NCI-H2081 (cell line): ENCODE results near the gene ZNF423.

Experiments
- DNase-seq, 2 experiments: peaks; one replicate each; lab custom pipeline; 2025; lab: John Stamatoyannopoulos, UW

The ZNF423 gene

DNA sequence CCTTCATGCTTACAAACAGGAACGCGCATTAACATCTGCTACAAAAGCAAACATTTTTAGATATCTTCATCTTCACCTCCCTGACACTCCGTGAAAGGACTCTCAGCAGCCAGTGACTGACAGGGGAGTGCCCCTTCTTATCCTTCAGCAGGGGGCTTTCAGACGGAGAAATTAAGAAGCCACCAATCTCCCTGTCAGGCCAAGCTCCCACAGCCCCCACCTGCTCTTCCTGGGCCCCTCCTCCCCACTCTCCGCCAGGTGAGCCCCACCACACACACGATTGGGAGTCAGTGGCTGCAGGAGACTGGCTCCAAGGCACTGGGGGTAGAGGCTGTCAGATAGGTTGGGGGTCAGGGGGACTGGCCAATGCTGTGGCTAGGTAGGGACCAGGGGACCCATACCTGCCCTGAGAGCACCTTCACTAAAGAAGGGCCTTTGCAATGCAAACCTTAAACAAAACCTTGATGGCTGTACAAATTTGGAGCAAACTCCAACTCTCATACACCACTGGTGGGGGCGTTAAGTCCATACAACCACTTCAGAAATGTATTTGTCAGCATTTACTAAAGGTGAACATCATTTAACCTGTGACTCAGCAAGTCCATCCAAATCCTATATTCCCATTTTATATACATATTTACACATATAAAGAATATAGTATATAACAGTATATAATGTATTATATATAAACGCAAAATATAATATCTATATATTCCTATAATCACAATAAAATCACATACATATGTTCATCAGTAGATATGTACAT is 232.2 kb downstream of the ZNF423 start:
- no peak for DNase-seq

DNA sequence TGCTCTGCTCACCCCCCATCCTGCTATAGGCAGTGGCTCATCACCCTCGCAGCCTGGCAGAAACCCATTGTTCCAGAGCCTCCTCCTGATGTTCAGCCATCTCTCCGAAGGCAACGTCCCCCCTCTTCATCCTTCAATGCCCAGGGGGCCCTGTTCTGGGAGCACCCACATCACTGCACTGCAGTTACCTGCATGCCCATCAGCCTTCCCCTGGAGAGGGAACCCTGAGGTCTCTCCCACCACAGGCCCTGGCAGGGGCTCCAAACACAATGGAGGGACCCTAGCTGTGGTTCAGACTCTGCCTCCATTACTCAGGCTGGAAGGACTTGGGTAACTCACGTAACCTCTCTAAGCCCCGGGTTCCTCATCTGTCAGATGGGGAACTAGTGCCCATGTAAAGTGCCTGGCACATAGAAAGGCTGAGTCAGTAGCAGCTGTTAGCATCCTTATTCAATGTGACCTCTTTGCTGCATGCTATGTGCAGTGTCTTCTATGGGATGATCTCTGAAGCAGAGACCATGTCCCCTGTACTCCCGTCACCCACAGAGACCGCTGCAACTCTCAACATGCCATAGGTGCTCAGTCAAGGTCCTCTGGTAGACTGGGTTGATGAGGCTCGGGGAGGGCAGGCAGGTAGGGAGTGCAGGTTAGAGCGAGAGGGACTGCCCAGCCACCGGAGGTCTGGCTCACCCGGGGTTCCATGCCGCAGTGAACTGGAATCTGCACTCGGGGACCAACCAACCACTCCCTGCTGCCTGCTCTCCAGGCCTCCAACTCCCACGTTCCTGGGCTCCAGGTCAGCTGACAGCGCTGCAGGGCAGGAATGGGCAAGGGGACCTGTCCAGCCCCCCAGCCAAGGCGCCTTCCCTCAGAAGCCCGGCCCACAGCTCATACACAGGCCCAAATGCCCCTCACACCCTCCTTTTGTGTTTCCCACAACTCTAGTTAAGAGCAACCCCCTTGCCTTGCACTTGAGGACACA is 233.2 kb downstream of the ZNF423 start:
- DNase-seq = no peak

DNA sequence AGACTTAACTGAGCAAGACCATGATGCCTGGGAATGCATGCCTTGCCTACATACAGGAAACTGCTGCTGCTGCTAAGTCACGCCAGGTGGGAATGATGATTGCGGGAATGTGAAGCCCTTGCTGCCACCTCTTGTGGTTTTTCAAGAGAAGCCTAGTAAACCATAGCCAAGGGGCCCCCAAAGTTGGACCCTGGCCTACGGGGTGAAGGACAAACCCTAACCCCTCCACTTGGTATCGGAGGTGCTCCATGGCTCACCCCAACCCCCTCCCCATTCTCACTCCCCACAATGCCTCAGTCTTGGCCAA is 233.9 kb downstream of the ZNF423 start:
- DNase-seq = no peak

DNA sequence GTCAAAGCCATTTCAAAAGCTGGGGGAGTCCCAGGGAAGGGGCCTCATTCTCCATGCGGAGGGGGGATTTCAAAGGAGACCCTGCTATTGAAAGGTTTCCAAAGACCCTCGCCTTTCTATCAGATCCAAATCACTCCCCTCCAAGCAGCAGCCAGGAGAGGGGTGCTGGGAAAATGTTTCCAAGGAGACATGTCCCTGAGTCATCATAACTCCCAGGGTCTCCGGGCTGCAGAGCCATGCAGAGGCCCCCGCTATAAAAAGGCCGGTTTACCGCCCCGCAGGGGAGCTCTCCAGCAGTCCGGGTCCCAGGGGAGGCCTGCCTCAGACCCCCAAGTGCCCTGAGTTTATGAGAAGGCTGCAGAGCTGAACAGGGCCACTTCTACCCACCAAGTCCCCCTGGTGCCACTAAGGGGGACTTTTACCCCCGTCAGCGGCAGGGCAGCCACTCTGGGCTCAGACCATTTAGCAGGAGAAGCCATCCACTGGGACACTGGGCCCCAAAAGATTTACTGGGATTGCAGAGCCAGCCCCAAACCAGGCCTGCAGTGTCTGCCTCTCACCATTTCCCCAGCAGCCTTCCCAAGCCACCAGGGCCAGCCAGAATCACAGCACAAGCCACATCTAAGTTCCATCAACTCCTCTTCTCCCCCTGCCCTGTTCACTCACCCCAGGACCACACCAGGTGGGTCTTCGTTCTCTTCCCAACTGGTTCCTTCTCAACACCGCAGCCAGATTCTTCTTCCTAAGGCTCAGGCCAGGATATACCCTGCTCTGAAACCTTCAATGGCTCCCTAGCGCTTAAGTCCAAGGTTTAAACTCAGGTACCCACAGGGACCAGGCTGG is 234.4 kb downstream of the ZNF423 start:
- no peak for DNase-seq

DNA sequence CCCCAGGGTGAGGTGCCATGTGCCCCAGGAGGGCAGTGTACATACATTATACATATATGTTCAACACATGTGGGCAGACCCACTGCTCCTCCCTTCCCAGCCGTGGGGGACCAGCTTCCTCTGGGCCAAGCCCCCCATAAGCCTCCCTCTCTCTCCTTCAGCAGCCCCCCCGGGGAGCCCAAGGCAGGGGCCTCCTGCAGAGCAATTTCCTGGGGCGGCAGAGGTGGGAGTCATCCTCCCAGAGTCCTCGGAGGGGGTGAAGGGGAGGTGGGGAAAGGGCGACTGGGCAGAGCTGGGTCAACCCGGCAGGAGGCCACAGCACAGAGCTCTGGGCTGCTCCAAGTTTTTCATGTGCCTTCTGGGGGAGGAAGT is 235.1 kb downstream of the ZNF423 start:
- no peak for DNase-seq

DNA sequence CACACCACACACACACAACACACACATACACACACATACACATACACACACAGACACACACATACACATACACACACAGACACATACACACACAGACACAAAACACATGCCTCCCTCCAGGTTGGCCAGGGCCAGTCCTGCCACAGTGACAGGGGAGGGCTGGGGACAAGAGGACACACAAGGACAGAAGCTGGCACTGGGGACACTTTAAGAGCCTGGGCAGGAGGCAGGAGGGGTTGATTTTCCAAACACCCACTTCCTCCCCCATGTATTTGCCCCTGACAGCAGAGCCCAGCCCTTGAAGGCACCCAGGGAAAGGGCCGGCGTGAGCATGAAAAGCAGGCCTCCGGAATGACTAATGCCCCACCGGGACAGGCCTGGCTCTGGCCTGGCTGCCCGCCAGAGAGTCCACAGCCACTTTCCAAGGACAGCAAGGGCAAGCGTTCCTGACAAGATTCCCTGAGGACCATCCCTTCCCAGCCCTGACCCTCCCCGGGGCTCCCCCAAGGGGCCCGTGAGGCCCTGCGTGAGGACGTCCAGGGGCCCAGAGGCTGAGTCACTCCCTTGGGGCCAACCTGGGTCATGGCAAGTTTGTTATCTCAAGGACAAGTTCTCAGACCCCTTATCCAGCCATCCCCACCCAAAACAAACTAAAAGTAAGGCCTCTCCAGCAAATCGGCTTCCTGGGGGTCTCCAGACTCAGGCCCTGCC is 235.6 kb downstream of the ZNF423 start:
- no peak for DNase-seq

DNA sequence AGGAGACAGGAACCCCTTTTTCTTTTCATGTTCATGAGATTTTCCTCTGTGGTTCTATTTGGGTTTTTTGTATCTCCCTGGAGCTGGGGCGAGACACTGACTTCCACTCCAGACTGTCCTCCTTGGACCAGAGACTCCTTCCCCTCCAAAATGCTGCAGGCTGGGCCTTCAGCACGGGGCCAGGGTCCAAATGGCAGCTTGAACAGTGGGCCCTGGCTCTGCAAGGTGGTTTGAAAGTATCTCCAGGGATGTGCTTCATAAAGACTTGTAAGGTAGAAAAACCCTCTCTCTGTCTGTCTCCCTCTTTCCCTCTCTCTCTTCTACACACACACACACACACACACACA is 236.1 kb downstream of the ZNF423 start:
- DNase-seq = no peak

DNA sequence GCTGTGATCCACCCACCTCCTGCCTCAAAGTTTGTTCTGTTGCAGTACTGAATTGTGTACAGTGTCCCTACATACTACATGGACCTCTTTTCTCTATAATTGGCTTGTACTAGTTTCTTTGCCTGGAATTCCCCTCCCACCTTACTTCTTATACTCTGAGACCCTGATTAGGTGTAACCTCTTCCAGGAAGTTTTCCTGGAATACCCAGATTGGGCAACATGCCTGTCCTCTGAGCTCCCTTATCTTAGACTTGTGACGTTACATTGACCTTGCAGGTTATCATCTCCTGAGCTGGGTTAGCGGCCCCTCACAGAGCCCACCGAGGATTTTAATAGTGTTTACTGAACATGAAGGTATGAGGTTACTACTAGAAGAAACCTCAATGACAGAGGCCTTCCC is 237.0 kb downstream of the ZNF423 start:
- DNase-seq = no peak

DNA sequence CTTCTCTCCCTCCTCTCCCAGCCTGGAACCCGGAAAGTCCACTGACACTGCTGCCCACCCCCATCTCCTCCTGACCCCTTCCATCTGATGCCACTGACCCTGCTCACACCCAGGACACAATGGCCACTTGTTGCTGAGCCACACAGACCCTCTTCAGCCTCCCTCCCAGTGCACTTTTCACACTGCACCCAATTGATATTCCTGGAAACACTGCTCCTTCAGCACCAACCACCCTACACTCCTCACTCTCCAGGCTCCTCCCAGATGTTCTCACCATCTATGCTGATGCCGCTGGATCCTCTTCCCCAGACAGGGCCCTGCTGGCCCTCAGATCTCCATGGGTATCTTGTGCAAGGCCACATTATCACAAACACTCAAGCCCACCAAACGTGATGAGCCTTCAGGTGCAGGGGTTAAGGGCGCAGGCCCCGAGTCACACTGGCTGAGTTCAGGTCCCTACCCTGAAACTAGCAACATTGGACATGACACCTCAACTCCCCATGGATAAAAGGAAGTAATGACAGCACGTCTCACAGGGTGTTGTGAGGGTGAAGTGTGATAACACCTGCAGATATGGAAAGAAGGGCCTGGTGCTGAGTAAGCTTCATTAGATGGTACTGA is 238.1 kb downstream of the ZNF423 start:
- no peak for DNase-seq

DNA sequence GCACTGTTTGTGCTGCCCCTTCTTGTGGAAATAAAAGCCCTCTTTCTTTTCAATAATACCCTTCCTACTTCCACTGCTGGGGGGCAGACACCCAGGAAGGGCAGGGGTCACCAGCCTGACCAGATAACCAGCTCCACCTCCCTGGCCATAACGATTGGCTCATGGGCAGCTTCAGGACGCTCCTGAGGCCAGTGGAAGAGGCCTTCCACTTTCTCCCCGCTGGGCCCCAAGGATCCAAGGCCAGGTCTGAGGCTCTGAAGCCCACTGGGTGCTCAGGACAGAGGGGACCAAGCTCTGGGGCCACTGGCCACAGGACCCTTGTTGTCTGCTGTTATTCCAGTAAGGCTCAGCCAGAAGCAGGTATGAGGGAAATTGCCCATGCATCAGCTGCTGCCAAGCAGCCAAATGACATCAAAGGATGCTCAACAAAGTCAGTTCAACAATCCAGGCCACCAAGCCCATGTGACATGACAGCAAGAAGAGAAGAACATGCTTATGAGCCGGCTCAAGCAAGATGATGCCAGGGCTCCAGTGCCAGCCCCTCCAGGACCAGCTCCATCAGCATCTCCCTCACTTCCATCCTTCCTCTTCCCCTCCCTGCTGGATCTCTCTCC is 238.8 kb downstream of the ZNF423 start:
- no peak for DNase-seq

DNA sequence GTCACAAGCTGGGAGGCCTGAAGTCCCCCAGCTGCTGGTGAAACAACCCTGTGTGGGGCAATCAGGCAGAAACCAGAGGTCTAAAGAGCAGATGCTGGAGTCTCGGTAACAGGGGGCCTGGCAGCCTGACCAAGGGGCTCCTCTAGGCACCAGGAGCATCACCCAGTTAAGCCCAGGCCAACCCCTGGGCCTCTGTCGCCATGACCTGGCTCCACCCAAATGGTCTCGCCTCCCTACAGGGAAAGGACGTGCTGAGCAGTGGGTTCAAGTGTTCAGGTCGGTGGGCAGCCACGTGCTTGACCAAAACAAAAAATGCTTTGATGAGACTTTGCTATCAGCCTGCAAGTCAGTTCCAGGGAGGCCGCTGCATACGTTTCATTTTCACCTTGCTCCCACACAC is 240.3 kb downstream of the ZNF423 start:
- DNase-seq = no peak

DNA sequence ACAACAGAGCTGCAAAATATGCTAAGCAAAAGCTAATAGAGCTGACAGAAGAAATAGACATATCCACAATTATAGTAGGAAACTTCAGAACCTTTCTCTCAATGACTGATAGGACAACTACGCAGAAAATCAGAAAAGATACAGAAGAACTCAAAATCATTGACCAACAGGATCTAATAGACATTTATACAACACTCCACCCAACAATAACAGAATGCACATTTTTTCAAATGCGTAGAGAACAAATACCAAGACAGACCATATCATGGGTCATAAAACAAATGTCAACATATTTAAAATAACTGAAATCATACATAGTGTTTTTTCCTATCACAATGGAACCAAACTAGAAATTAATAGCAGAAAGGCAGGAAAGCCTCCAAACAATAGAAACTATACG is 244.9 kb downstream of the ZNF423 start:
- no peak for DNase-seq

DNA sequence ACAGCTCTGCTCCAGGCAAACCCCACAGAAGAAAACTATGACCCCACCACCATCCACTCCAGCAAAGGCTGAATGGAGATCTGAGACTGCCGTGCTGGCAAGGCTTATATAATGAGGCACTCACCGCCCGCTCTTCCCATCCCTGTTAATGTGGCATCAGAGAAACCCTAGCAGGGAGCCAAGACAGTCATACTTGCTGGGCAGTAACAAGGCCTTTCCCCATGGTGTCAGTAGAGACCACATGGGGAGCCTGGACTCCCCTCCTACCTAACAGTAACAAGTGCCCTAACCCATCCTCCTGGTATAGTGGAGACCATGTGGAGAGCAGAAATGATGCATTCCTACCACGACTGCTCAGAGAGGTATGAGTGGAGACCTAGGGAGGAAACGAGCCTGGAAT is 247.1 kb downstream of the ZNF423 start:
- no peak for DNase-seq

DNA sequence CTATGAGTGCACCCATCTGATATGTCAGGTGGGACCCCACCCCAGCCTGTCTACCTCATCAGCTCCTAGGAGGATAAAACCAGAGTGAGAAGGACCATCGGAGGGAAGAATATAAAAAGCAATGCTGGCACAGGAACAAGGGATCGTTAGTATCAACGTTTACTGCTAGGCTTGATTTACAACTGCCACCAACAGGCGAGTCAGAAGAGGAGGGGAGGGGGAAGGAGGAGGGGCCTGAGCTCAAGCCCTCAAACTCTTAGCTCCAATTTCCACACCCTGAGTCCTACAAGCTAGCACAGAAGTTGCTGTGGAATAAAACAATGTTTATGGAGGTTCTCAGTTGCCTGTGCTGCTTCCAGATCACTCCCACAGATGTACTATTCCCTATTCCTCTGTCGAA is 247.8 kb downstream of the ZNF423 start:
- DNase-seq = no peak

DNA sequence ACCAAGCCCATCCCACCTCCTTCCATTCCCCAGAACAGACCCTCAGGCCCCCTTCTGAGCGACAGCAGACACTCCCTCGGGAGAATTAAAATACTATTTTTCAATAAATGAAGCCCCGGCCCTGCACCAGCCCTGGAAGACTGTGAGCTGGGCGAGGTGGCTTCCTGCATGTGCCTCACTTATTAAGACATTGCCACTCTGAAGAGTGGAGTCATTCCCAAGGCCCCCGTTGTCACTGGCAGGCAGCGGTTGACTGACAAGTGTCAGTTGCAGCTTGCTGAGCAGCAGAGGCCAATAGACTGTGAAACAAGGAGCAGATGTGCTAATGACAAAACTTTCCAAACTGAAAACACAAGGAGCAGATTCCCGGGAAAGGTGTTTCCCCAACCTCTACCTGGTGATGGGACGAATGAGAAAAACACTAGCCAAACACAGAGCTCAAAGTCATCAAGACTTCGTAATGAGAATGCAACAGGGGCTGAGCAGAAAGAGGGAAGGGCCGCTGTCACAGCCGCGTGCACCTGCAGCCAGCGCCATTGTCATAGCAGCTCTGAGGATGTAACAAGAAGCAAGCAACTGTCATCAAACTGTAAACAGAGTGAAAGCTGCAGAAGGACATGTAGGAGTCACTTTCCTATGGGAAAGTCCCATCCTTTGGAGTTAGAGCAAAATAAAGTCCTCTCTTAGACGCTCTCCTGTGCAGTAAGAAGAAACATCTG is 250.2 kb downstream of the ZNF423 start:
- DNase-seq = no peak

DNA sequence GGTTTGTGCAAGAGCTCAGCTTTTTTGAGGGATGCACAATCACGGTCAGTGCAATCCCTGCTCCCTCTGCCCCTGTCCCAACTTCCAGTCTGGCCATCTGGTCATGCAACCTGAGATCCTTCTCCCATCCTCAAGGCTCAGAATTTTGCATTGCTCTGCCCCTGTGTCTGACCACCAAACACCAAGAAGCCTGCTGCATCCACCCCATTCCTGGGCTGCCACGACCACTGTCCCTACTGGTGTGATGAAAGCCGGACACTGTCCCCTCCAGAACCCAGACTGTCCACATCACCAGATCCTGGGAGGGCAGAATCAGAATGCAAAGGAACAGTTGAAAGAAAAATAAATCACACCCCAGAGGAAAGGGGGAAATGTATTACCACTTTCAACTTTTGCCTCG is 251.3 kb downstream of the ZNF423 start:
- no peak for DNase-seq

DNA sequence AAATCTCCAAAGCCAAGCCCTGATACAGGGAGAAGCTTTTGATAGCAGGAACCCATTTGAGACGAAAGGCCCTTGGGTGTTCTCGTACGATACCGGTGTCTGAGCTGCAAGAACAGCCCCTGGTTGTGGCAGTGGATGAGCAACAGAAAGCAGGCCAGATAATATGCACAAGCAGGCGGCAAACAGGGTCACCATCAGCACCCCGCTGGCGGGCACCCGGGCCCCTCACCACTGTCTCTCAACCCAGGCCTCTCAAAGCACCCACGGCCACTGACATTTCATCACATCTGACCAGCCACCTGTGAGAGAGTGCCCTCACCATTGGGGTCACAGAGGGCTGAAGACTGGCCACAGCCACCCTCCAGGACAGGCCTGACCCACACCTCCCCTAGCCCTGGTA is 252.0 kb downstream of the ZNF423 start:
- no peak for DNase-seq

DNA sequence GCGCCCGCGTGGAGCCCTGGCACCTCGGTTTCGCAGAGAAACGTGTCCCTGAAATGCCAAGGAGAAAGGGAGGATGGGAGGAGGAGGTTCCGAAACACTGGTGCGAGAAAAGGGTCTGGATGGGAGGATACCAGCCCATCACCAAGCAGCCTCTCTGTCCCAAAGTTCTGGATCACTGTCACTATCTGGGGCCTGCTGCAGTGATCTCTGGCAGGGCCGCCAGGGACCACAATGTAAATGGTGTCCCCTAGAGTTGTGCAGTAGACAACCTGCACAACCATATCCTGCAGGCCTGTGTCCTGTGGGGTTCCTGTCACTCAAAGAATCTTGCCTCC is 253.0 kb downstream of the ZNF423 start:
- no peak for DNase-seq

DNA sequence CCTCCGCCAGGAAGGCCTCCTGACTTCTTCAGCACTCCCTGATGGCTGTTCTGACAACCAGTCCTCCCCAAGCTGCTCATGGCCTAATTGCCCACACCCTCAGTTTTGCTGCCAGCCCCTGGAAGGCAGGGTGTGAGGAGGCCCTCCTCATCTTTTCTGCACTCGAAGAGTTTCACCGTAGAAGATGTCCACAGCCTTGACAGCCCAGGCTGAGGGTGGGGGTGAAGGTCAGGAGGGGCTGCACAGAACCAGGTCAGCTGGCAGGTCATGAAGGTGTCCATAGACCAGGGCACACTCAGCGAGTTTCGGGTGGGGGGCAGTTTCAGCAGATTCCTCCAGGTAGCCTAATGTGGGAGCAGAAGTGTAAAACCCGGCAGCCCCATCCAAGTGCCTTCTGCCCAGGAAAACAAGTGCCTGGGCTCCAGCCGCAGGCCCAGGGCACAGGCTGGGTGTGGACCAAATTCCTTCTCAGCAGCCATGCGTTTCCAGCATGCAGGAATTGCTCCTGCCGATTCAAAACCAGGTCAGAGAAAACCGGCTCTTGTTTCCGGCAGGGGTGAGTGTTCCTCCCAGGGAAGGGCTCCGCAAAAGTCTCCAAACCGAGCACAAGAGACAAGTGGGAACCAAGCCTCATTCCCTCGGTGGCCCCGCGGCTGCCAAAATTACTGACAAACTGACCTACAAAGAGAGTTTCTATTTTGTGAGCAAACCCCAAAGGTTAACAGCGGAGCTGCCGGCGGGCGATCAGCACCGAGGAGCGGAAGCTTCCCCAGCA is 253.5 kb downstream of the ZNF423 start:
- no peak for DNase-seq

DNA sequence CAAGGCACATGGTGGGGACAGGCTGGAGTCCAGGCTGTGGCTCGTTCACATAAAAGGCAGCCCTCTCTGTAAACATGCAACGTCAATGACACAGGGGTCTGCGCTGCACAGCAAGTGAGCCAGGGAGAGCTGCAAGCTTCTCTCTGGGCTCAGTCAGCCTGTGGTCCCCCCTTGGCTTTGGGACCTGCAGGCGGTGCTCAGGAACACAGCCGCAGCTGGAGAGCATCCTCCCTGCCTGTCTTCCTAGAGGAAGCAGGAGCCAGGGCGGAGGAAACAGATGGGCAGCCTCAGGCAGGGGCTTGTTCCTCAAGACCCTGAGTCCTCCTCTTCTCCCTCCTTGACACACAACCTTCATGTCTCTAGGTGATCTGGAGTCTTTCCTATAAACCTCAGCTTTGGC is 254.3 kb downstream of the ZNF423 start:
- no peak for DNase-seq
